ENCODE results near the gene RNGTT. TPM values are rescaled to one million over a fixed set of nuclear protein-coding genes. Genes with fewer than 3 reads are reported as not detected.

RNGTT gene
- total RNA-seq, 1 donor, result 38.0 TPM

GRCh38 chr6:88867841-88868731 is 95.3 kb downstream of the RNGTT start:
- peak; percentile 32 for DNase-seq (ENCODE audit: low read depth)
- H3K4me3 ChIP-seq (ENCODE audit: low read depth, low read length), result no peak overlapping the region
- TF ChIP-seq CTCF (IDR thresholded peaks at IDR 0.05; ENCODE audit: insufficient read depth, low read depth, low read length), result no peak

GRCh38 chr6:88866856-88867255 is 96.6 kb downstream of the RNGTT start:
- DNase-seq (ENCODE audit: low read depth), result no peak
- no peak overlapping the region for H3K4me3 ChIP-seq (ENCODE audit: low read depth, low read length)
- no peak for TF ChIP-seq CTCF (IDR thresholded peaks at IDR 0.05; ENCODE audit: insufficient read depth, low read depth, low read length)

- H3K4me3 ChIP-seq (ENCODE audit: low read depth, low read length), result no peak overlapping the region
- no peak for DNase-seq (ENCODE audit: low read depth)
- no peak for TF ChIP-seq CTCF (IDR thresholded peaks at IDR 0.05; ENCODE audit: insufficient read depth, low read depth, low read length)
These were observed 98.1 kb downstream of the RNGTT start for GRCh38 chr6:88865275-88865674.

GRCh38 chr6:88864359-88865054 is 98.9 kb downstream of the RNGTT start:
- no peak for TF ChIP-seq CTCF (IDR thresholded peaks at IDR 0.05; ENCODE audit: insufficient read depth, low read depth, low read length)
- H3K4me3 ChIP-seq (ENCODE audit: low read depth, low read length), result no peak overlapping the region
- no peak for DNase-seq (ENCODE audit: low read depth)

GRCh38 chr6:88860310-88860709 is 103.1 kb downstream of the RNGTT start:
- no peak for DNase-seq (ENCODE audit: low read depth)
- no peak for TF ChIP-seq CTCF (IDR thresholded peaks at IDR 0.05; ENCODE audit: insufficient read depth, low read depth, low read length)
- no peak overlapping the region for H3K4me3 ChIP-seq (ENCODE audit: low read depth, low read length)

GRCh38 chr6:88858455-88858854 is 105.0 kb downstream of the RNGTT start:
- H3K4me3 ChIP-seq (ENCODE audit: low read depth, low read length), result no peak overlapping the region
- no peak for TF ChIP-seq CTCF (IDR thresholded peaks at IDR 0.05; ENCODE audit: insufficient read depth, low read depth, low read length)
- no peak for DNase-seq (ENCODE audit: low read depth)
